MM.1S (cell line): ENCODE data around the gene PELI1.

Source experiments
- DNase-seq: peaks from one replicate; pipeline ENCODE4 v3.0.0-alpha.2; 2015
- H2AFZ ChIP-seq: fragments of 300-600 bp; sonication (generic); 2 replicates; pipeline ENCODE4 v1.6.0; 2016; ENCODE audit warnings: antibody characterized with exemption, low read length
- H3F3A ChIP-seq: fragments of 300-600 bp; sonication (generic); 2 replicates; pipeline ENCODE4 v1.6.1; 2016; ENCODE audit warnings: mild to moderate bottlenecking, antibody characterized with exemption, low read length, moderate library complexity, mixed read lengths; ENCODE audit not compliant: insufficient read depth
- H3K27ac ChIP-seq: fragments of 300-600 bp; sonication (generic); 2 replicates; pipeline ENCODE4 v1.5.1; 2016; ENCODE audit warnings: mild to moderate bottlenecking, low read length
- H3K27me3 ChIP-seq: fragments of 300-600 bp; sonication (generic); replicated peaks from 2 replicates; pipeline ENCODE4 v1.6.0; 2016; ENCODE audit warnings: low read length; ENCODE audit not compliant: insufficient read depth
- H3K36me3 ChIP-seq: fragments of 300-600 bp; sonication (generic); replicated peaks from 2 replicates; pipeline ENCODE4 v1.6.1; 2016; ENCODE audit warnings: mild to moderate bottlenecking, low read length, mixed read lengths; ENCODE audit not compliant: insufficient read depth
- H3K4me1 ChIP-seq: fragments of 300-600 bp; sonication (generic); 2 replicates; pipeline ENCODE4 v1.6.1; 2016; ENCODE audit warnings: low read length, mixed read lengths
- H3K4me2 ChIP-seq: fragments of 300-600 bp; sonication (generic); 2 replicates; pipeline ENCODE4 v1.6.0; 2016; ENCODE audit warnings: low read depth, low read length
- H3K4me3 ChIP-seq: fragments of 300-600 bp; sonication (generic); 2 replicates; pipeline ENCODE4 v1.5.1; 2016; ENCODE audit warnings: low read length, mixed read lengths
- H3K79me2 ChIP-seq: fragments of 300-600 bp; sonication (generic); 2 replicates; pipeline ENCODE4 v1.6.1; 2016; ENCODE audit warnings: mixed run types, low read length, mixed read lengths
- H3K9ac ChIP-seq: fragments of 300-600 bp; sonication (generic); 2 replicates; pipeline ENCODE4 v1.6.1; 2016; ENCODE audit warnings: low read length, mixed read lengths
- H3K9me2 ChIP-seq: fragments of 300-600 bp; sonication (generic); replicated peaks from 2 replicates; pipeline ENCODE4 v1.6.1; 2016; ENCODE audit warnings: mild to moderate bottlenecking, low read length, mixed read lengths; ENCODE audit not compliant: insufficient read depth
- H3K9me3 ChIP-seq: fragments of 300-600 bp; sonication (generic); replicated peaks from 2 replicates; pipeline ENCODE4 v1.6.1; 2016; ENCODE audit warnings: mild to moderate bottlenecking, low read length, mixed read lengths; ENCODE audit not compliant: insufficient read depth
- H4K20me1 ChIP-seq: fragments of 300-600 bp; sonication (generic); 2 replicates; pipeline ENCODE4 v1.6.1; 2016; ENCODE audit warnings: mild to moderate bottlenecking, low read length, moderate library complexity, mixed read lengths; ENCODE audit not compliant: insufficient read depth
- EZH2 ChIP-seq: fragments of 300-600 bp; sonication (generic); optimal IDR thresholded peaks from 2 replicates; pipeline ENCODE3; 2017; ENCODE audit warnings: low read depth, mild to moderate bottlenecking, antibody characterized with exemption, low read length, mixed read lengths
- EZH2phosphoT487 ChIP-seq: fragments of 300-600 bp; sonication (generic); IDR thresholded peaks from 2 replicates; pipeline ENCODE4 v1.6.1; 2018; ENCODE audit warnings: antibody characterized with exemption, low read length
- TF ChIP-seq, protein P1 (sequence below): fragments of 300-600 bp; sonication (generic); IDR thresholded peaks from 2 replicates; pipeline ENCODE4 v1.5.1; 2016; ENCODE audit warnings: antibody characterized with exemption, low read length, mixed read lengths

PELI1 gene

DNA sequence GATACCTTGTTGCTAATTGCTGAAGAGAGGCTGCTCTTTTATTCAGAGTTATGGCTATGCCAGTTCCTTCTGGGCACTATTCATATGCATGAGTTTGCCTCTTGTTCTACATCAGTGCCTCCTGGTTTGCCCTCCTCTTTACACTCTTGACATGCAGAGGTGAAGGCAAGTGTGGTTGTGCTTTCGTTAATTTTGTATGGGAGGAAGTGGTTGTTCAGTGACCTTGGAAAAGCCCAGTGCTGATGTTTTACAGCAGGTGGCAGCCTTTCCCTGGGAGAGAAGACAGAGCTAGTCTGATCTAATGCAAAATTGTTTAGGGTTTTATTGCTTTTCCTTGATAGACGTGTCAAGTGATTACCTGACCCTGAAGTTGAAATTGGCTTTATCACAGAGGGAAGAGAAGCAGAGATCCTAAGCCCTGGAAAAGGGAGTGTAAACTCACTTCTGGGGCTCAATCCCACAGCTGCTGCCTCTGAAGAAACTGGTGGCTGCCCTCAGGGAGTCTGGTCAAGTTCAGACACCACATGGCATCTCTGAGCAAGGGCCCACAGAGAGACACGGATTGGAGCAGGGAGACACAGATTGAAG, 94.5 kb downstream of the PELI1 start:
- Histone ChIP-seq H3K9ac (no peak overlapping the region), H3K9me2 (no peaks in the 10 kb centered on the region), H3K27me3 (no peaks in the 10 kb centered on the region), H3F3A (peaks cover 12% of the 10 kb centered on the region), H4K20me1 (no peaks in the 10 kb centered on the region), H3K36me3 (no peaks in the 10 kb centered on the region), H2AFZ (0 out of 2 replicates have a peak overlapping the region, but pooled peaks have one; percentile 26), H3K79me2 (no peaks in the 10 kb centered on the region), H3K4me2 (peak overlapping the region; percentile 14; the same call in 1 of the 2 replicates), H3K4me3 (no peak overlapping the region), H3K9me3 (no peaks in the 10 kb centered on the region), H3K4me1 (peaks cover 25% of the 10 kb centered on the region), H3K27ac (no peak overlapping the region)
- peak; percentile 83 for DNase-seq
- TF ChIP-seq EZH2: no peak
- TF ChIP-seq, protein P1, sequence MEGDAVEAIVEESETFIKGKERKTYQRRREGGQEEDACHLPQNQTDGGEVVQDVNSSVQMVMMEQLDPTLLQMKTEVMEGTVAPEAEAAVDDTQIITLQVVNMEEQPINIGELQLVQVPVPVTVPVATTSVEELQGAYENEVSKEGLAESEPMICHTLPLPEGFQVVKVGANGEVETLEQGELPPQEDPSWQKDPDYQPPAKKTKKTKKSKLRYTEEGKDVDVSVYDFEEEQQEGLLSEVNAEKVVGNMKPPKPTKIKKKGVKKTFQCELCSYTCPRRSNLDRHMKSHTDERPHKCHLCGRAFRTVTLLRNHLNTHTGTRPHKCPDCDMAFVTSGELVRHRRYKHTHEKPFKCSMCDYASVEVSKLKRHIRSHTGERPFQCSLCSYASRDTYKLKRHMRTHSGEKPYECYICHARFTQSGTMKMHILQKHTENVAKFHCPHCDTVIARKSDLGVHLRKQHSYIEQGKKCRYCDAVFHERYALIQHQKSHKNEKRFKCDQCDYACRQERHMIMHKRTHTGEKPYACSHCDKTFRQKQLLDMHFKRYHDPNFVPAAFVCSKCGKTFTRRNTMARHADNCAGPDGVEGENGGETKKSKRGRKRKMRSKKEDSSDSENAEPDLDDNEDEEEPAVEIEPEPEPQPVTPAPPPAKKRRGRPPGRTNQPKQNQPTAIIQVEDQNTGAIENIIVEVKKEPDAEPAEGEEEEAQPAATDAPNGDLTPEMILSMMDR: peak; percentile 93

DNA sequence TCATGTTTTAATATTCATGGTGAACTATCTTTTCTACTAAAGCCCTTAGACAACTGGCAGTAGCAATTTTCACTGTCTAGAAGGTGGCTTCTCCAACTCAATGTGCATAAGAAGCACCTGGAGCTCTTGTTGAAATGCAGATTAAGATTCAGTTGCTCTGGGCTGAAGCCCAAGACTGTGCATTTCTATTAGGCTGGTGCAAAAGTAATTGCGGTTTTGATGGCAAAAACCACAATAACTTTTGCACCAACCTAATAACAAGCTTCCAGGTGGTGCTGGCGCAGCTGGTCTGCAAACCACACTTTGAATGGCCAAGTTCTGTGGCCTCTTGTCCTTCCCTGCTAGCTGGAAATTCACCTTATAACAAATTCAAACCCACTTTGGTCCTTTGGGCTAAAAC, 98.3 kb downstream of the PELI1 start:
- Histone ChIP-seq H3K27ac (no peak overlapping the region), H3F3A (no peaks in the 10 kb centered on the region), H3K4me2 (no peak overlapping the region), H2AFZ (no peak overlapping the region), H3K4me3 (no peak overlapping the region), H3K9me3 (no peaks in the 10 kb centered on the region), H3K9me2 (no peaks in the 10 kb centered on the region), H4K20me1 (no peaks in the 10 kb centered on the region), H3K79me2 (no peaks in the 10 kb centered on the region), H3K36me3 (no peaks in the 10 kb centered on the region), H3K9ac (no peak overlapping the region), H3K4me1 (peaks cover 9% of the 10 kb centered on the region), H3K27me3 (no peaks in the 10 kb centered on the region)
- peak; percentile 42 for DNase-seq
- TF ChIP-seq, protein P1: no peak
- no peak for TF ChIP-seq EZH2phosphoT487
- no peak for TF ChIP-seq EZH2
